GM23338 (cell line): ENCODE results near the gene CELF4. TPM values are rescaled to one million over a fixed set of nuclear protein-coding genes. Genes with fewer than 3 reads are reported as not detected.

Experiments
- ATAC-seq: fragments of 200-7000 bp; cut with Tn5 transposase; 3 replicates; pipeline ENCODE4 v1.9.1; 2020
- DNase-seq: peaks from one replicate; pipeline ENCODE4 v3.0.0-alpha.2; 2015; ENCODE audit warnings: low spot score
- H2AFZ ChIP-seq: fragments of 200-600 bp; sonication (generic); 2 replicates; pipeline ENCODE4 v1.8.0; 2016; ENCODE audit warnings: antibody characterized with exemption, mild to moderate bottlenecking, moderate library complexity
- H3F3A ChIP-seq: fragments of 200-600 bp; sonication (generic); replicated peaks from 2 replicates; pipeline ENCODE4 v1.8.0; 2017; ENCODE audit warnings: antibody characterized with exemption, mixed run types, low read depth
- H3K27ac ChIP-seq: fragments of 200-600 bp; sonication (generic); 2 replicates; pipeline ENCODE4 v1.6.1; 2016; ENCODE audit warnings: low read depth
- H3K27me3 ChIP-seq: fragments of 200-600 bp; sonication (generic); 2 replicates; pipeline ENCODE4 v1.8.0; 2016; ENCODE audit warnings: mild to moderate bottlenecking, mixed run types, moderate library complexity; ENCODE audit not compliant: insufficient read depth
- H3K36me3 ChIP-seq: fragments of 200-600 bp; sonication (generic); 2 replicates; pipeline ENCODE4 v1.8.0; 2016; ENCODE audit warnings: mild to moderate bottlenecking; ENCODE audit not compliant: insufficient read depth
- H3K4me1 ChIP-seq: fragments of 200-600 bp; sonication (generic); 2 replicates; pipeline ENCODE4 v1.8.0; 2016; ENCODE audit warnings: mild to moderate bottlenecking, moderate library complexity; ENCODE audit not compliant: insufficient read depth
- H3K4me2 ChIP-seq: fragments of 200-600 bp; sonication (generic); 2 replicates; pipeline ENCODE4 v1.7.1; 2017; ENCODE audit warnings: mixed run types
- H3K4me3 ChIP-seq: fragments of 200-600 bp; sonication (generic); 2 replicates; pipeline ENCODE4 v1.6.1; 2016; ENCODE audit warnings: mixed run types
- H3K79me2 ChIP-seq: fragments of 200-600 bp; sonication (generic); replicated peaks from 2 replicates; pipeline ENCODE4 v1.8.0; 2017; ENCODE audit warnings: mild to moderate bottlenecking; ENCODE audit not compliant: insufficient read depth
- H3K9me2 ChIP-seq: fragments of 200-600 bp; sonication (generic); 2 replicates; pipeline ENCODE4 v1.8.0; 2017; ENCODE audit not compliant: insufficient read depth
- H4K20me1 ChIP-seq: fragments of 200-600 bp; sonication (generic); replicated peaks from 2 replicates; pipeline ENCODE4 v1.8.0; 2017; ENCODE audit warnings: mild to moderate bottlenecking; ENCODE audit not compliant: insufficient read depth
- H3K27ac Mint-ChIP-seq: 2 replicates; pipeline ENCODE4 v1.8.0; 2020; ENCODE audit warnings: inconsistent platforms, mild to moderate bottlenecking, moderate library complexity, mixed read lengths
- H3K27me3 Mint-ChIP-seq: 3 replicates; pipeline ENCODE4 v1.8.0; 2022; ENCODE audit warnings: low read depth, mild to moderate bottlenecking, moderate library complexity, mixed read lengths, inconsistent platforms; ENCODE audit not compliant: insufficient read depth, poor library complexity
- H3K36me3 Mint-ChIP-seq: 3 replicates; pipeline ENCODE4 v1.8.0; 2021; ENCODE audit warnings: low read depth, mild to moderate bottlenecking, inconsistent platforms, moderate library complexity, mixed read lengths
- H3K4me1 Mint-ChIP-seq: 3 replicates; pipeline ENCODE4 v1.8.0; 2020; ENCODE audit warnings: mild to moderate bottlenecking, inconsistent platforms, mixed read lengths
- H3K4me3 Mint-ChIP-seq: 3 replicates; pipeline ENCODE4 v1.8.0; 2021; ENCODE audit warnings: moderate library complexity, mild to moderate bottlenecking, inconsistent platforms, mixed read lengths
- H3K9me3 Mint-ChIP-seq: 3 replicates; pipeline ENCODE4 v1.8.0; 2020; ENCODE audit warnings: moderate library complexity, mild to moderate bottlenecking, inconsistent platforms, mixed read lengths
- CREB1 ChIP-seq: fragments of 250-450 bp; sonication (Bioruptor Pico); IDR thresholded peaks from 2 replicates; pipeline ENCODE4 v1.5.0; 2020; ENCODE audit warnings: low read depth, mild to moderate bottlenecking, moderate library complexity
- EZH2 ChIP-seq: fragments of 200-600 bp; sonication (generic); IDR thresholded peaks from one replicate; pipeline ENCODE4 v1.8.0; 2017; ENCODE audit warnings: antibody characterized with exemption, mild to moderate bottlenecking, low read depth; ENCODE audit not compliant: unreplicated experiment
- EZH2phosphoT487 ChIP-seq: fragments of 200-600 bp; sonication (generic); IDR thresholded peaks from one replicate; pipeline ENCODE4 v1.8.1; 2018; ENCODE audit warnings: antibody characterized with exemption; ENCODE audit not compliant: unreplicated experiment
- NANOG ChIP-seq: IDR thresholded peaks from 2 replicates; pipeline ENCODE4 v1.6.1; 2016; ENCODE audit warnings: antibody characterized with exemption, borderline replicate concordance
- POLR2AphosphoS5 ChIP-seq: IDR thresholded peaks from 2 replicates; pipeline ENCODE4 v1.6.1; 2016; ENCODE audit warnings: antibody characterized with exemption, low read depth
- ZNF114 ChIP-seq: fragments of 250-450 bp; sonication (Bioruptor Pico); IDR thresholded peaks from 2 replicates; pipeline ENCODE4 v1.5.0; 2020; ENCODE audit warnings: mild to moderate bottlenecking, moderate library complexity
- polyA plus RNA-seq: library from polyadenylated mRNA; unstranded; fragments of >200 nt; fragmentation: Nextera tagmentation; extraction: Ambion mirVana; gene quantifications from 2 replicates; pipeline ENCODE4 v1.2.1, GENCODE V29; 2016
- total RNA-seq: library from RNA; depleted of rRNA; stranded (reverse); fragments of >200 nt; shearing (Covaris generic); gene quantifications from 2 replicates; pipeline ENCODE4 v1.2.3, GENCODE V29; 2014
- TF ChIP-seq, protein P1 (sequence below), 2 experiments: fragments of 200-600 bp in 1 of 2; sonication (generic) in 1 of 2; conservative IDR thresholded peaks; 2 replicates each; pipeline versions ENCODE4 v1.5.1 to v1.6.1; 2016 to 2017; ENCODE audit warnings: antibody characterized with exemption in 2 of 2, low read depth in 2 of 2, mild to moderate bottlenecking in 2 of 2, moderate library complexity in 1 of 2
- TF ChIP-seq, protein P2 (sequence below): IDR thresholded peaks from 2 replicates; pipeline ENCODE4 v1.6.1; 2016; ENCODE audit warnings: antibody characterized with exemption

The CELF4 gene
- total and polyA plus RNA-seq, 2 experiments from 2014 or later, result 2.6 to 6.7 TPM

DNA sequence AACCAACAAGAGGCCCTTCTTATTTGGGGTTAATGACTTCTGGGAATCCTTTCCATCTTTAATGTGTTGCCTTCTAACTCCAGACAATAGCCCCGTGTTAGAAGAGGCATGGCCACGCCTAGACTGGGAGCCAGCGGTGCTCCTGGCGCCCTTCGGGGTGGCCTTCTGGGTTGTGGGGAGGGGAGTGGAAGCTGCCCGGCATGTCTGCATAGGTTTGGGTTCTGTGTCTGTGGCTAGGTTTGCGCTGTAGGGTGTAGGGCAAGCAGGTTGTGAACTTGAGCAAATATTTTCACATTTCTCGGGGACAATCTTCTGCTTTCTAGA lies 40.4 kb downstream of the CELF4 start (continued):
- TF ChIP-seq, protein P1, sequence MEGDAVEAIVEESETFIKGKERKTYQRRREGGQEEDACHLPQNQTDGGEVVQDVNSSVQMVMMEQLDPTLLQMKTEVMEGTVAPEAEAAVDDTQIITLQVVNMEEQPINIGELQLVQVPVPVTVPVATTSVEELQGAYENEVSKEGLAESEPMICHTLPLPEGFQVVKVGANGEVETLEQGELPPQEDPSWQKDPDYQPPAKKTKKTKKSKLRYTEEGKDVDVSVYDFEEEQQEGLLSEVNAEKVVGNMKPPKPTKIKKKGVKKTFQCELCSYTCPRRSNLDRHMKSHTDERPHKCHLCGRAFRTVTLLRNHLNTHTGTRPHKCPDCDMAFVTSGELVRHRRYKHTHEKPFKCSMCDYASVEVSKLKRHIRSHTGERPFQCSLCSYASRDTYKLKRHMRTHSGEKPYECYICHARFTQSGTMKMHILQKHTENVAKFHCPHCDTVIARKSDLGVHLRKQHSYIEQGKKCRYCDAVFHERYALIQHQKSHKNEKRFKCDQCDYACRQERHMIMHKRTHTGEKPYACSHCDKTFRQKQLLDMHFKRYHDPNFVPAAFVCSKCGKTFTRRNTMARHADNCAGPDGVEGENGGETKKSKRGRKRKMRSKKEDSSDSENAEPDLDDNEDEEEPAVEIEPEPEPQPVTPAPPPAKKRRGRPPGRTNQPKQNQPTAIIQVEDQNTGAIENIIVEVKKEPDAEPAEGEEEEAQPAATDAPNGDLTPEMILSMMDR (conservative IDR thresholded peaks at IDR 0.05; ENCODE audit: low read depth in 2 of 2), result no peak

DNA sequence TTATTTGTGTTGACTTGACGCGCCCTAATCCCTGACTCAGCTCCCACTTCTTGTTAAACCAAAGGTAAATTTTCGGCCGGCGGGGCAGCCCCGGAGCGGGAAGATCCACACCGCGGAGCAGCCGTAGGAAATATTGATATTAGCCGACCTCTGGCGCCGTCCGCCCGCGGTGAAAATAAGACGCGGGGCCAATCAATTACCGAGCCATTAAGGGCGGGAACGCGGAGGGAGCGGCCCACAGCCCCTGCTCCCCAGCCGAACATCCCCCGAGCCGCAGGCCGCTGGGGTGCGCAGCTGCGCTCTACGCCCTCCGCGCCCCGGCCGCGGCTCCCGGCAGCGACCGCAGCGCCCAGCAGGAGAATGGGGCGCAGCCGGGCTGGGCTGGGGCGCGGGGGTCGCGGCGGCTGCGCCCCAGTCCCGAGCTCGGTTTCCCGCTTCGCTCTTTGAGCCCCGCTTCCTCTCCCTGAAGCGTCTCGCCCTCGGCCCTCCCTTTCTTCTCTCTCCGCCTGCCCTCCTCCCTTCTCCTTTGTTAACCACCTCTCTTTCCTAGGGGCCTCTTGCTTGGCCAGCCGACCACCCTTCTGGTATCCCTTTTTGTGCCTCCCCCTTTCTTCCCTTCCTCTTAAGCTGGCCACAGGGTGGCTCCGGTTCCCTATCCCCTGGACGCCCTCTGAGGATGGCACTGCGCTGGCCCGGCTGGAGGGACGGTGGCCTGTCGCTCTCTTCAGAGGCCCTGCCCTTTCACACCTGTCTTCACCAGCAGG lies 40.9 kb downstream of the CELF4 start:
- Histone ChIP-seq H3K27ac (no peak overlapping the region), H3K4me3 (peak overlapping the region; percentile 65), H3K36me3 (no peaks in the 10 kb centered on the region), H3F3A (no peaks in the 10 kb centered on the region), H3K4me1 (peaks cover 13% of the 10 kb centered on the region), H3K27me3 (peaks cover 30% of the 10 kb centered on the region), H3K79me2 (no peaks in the 10 kb centered on the region), H3K9me2 (no peaks in the 10 kb centered on the region), H3K4me2 (peak overlapping the region; percentile 95), H2AFZ (peak overlapping the region; percentile 94), H4K20me1 (no peaks in the 10 kb centered on the region)
- H3K27ac Mint-ChIP-seq, result no peak overlapping the region; the same call in 1 of the 2 replicates
- no peaks in the 10 kb centered on the region for H3K9me3 Mint-ChIP-seq
- peaks cover 27% of the 10 kb centered on the region for H3K4me1 Mint-ChIP-seq
- ATAC-seq, result peak; percentile 86
- no peaks in the 10 kb centered on the region for H3K36me3 Mint-ChIP-seq
- peak; percentile 73 for DNase-seq
- TF ChIP-seq EZH2phosphoT487, result no peak
- TF ChIP-seq, protein P1 (conservative IDR thresholded peaks at IDR 0.05; ENCODE audit: low read depth in 2 of 2), result peak in 1 of 2 experiments; percentile 28; a peak in 3 of 4 replicates
- TF ChIP-seq EZH2, result peak; percentile 58
- peak; percentile 46; the same call in 1 of the 2 replicates for TF ChIP-seq ZNF114 (CRISPR knock-in tag)
- no peak for TF ChIP-seq POLR2AphosphoS5
- H3K4me3 Mint-ChIP-seq, result peak overlapping the region; percentile 70
- peaks cover 38% of the 10 kb centered on the region for H3K27me3 Mint-ChIP-seq

DNA sequence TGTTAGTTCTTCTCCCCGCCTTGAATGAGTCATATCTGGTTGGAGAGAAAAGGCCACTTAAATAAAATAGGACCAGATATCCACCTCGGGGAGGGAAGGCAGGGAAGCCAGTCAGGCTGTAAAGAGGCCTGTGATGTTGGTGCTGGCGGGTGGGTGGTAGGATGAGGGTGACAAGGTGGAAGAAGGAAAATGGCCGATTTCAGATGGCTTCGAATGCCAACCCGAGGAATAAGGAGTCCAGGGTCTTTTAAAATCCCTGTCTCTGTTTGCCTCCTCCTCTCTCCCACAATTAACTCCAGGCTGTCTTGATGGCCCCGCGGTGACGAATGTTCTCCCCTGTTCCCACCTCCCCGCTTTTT lies 41.5 kb downstream of the CELF4 start:
- Mint-ChIP-seq H3K4me1 (peaks cover 33% of the 10 kb centered on the region), H3K27me3 (peaks cover 39% of the 10 kb centered on the region), H3K9me3 (no peaks in the 10 kb centered on the region), H3K4me3 (peak overlapping the region; percentile 70), H3K36me3 (no peaks in the 10 kb centered on the region), H3K27ac (no peak overlapping the region)
- peak overlapping the region; percentile 94 for H2AFZ ChIP-seq
- peak overlapping the region; percentile 95 for H3K4me2 ChIP-seq
- H3K27me3 ChIP-seq, result peaks cover 30% of the 10 kb centered on the region
- H3F3A ChIP-seq, result no peaks in the 10 kb centered on the region
- H3K79me2 ChIP-seq, result no peaks in the 10 kb centered on the region
- H3K36me3 ChIP-seq, result no peaks in the 10 kb centered on the region
- ATAC-seq, result no peak
- peaks cover 13% of the 10 kb centered on the region for H3K4me1 ChIP-seq
- H3K27ac ChIP-seq, result no peak overlapping the region
- peak overlapping the region; percentile 65 for H3K4me3 ChIP-seq
- H3K9me2 ChIP-seq, result no peaks in the 10 kb centered on the region
- DNase-seq, result no peak
- H4K20me1 ChIP-seq, result no peaks in the 10 kb centered on the region
- TF ChIP-seq POLR2AphosphoS5 (no peak), EZH2phosphoT487 (no peak), NANOG (no peak), CREB1 (no peak)
- TF ChIP-seq, protein P2, sequence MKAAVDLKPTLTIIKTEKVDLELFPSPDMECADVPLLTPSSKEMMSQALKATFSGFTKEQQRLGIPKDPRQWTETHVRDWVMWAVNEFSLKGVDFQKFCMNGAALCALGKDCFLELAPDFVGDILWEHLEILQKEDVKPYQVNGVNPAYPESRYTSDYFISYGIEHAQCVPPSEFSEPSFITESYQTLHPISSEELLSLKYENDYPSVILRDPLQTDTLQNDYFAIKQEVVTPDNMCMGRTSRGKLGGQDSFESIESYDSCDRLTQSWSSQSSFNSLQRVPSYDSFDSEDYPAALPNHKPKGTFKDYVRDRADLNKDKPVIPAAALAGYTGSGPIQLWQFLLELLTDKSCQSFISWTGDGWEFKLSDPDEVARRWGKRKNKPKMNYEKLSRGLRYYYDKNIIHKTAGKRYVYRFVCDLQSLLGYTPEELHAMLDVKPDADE, result no peak
